NCI-H2196 treated with DMSO at 0.1 percent for 48 hours (cell line): ENCODE results near the gene WDR43.

ENCODE experiments used
- DNase-seq: peaks from one replicate; lab custom pipeline; 2025; ENCODE audit not compliant: unreplicated experiment; lab: John Stamatoyannopoulos, UW

WDR43 gene

DNA sequence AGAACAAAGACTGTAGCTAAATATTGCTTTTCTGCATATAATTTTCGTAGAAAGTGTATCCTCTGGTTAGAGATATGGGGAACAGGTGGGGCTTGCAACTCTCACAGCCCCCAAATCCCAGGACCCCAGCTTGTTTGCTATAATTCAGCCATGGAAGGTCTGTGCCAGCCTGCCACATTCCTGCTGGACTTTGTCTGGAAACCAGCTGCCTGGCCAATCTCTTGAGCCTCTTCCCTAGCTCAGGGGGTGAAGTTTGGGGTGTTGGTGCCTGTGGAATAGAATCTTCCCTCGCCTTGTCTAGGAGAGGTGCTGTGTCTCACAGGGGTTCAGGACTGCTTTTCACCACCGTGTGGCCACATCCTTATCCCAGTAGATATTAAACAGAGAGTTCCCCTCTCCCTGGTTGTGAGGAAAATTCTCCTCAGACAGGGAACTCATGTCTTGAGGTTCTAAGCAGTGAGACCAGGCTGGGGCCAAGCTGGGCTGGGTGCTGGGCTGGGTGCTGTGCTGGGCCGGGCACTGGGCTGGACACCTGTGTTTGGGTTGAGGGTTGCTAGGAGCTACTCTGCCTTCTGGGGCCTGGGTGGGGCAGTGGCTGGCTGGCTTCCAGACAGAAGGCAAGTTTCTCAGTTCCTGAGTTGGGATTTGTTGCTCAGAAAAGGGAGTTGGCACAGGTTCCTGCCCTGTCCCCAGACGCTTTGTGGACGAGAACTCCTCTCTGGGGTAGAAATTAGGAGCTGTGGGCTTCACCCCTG, 98.9 kb downstream of the WDR43 start:
- DNase-seq: no peak

GRCh38 chr2:28994074-28994473, 99.6 kb downstream of the WDR43 start:
- no peak for DNase-seq

- DNase-seq: no peak
These were observed 100.2 kb downstream of the WDR43 start for GRCh38 chr2:28994679-28995078.

GRCh38 chr2:28995765-28996750, 101.6 kb downstream of the WDR43 start:
- no peak for DNase-seq

DNA sequence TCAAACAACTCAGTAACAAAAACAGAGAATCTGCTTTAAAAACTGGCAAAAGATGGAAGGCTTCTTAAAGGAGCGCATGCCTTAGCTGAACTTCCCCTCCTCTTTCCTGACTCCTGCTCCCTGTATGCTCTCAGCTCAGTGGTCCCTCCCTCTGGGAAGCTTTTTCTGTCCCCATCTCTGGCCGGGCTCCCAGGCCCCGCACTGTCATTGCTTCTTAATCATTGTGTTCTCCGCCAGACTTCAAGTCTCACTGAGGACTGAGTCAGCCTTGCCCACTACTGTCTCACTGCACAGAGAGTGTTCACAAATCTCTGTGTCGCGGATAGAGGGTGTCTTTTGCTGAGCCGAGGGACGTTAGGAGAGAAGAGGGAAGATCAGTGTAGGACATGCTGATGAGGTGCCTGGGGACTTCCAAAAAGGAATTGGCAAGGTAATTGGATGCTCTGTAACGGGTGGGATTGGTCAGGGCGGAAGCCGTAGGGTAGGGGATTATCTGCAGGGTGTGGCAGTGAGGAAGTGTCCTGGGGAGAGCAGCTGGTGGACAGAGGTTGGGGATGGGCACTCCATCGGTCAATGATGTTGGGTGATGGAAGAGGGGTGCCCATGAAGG, 102.9 kb downstream of the WDR43 start:
- no peak for DNase-seq
